MM.1S (cell line): ENCODE results near the gene RADIL.

Source experiments
- DNase-seq: peaks from one replicate; pipeline ENCODE4 v3.0.0-alpha.2; 2015
- H2AFZ ChIP-seq: fragments of 300-600 bp; sonication (generic); 2 replicates; pipeline ENCODE4 v1.6.0; 2016; ENCODE audit warnings: antibody characterized with exemption, low read length
- H3F3A ChIP-seq: fragments of 300-600 bp; sonication (generic); 2 replicates; pipeline ENCODE4 v1.6.1; 2016; ENCODE audit warnings: mild to moderate bottlenecking, antibody characterized with exemption, low read length, moderate library complexity, mixed read lengths; ENCODE audit not compliant: insufficient read depth
- H3K27ac ChIP-seq: fragments of 300-600 bp; sonication (generic); 2 replicates; pipeline ENCODE4 v1.5.1; 2016; ENCODE audit warnings: mild to moderate bottlenecking, low read length
- H3K27me3 ChIP-seq: fragments of 300-600 bp; sonication (generic); replicated peaks from 2 replicates; pipeline ENCODE4 v1.6.0; 2016; ENCODE audit warnings: low read length; ENCODE audit not compliant: insufficient read depth
- H3K36me3 ChIP-seq: fragments of 300-600 bp; sonication (generic); replicated peaks from 2 replicates; pipeline ENCODE4 v1.6.1; 2016; ENCODE audit warnings: mild to moderate bottlenecking, low read length, mixed read lengths; ENCODE audit not compliant: insufficient read depth
- H3K4me1 ChIP-seq: fragments of 300-600 bp; sonication (generic); 2 replicates; pipeline ENCODE4 v1.6.1; 2016; ENCODE audit warnings: low read length, mixed read lengths
- H3K4me2 ChIP-seq: fragments of 300-600 bp; sonication (generic); 2 replicates; pipeline ENCODE4 v1.6.0; 2016; ENCODE audit warnings: low read depth, low read length
- H3K4me3 ChIP-seq: fragments of 300-600 bp; sonication (generic); 2 replicates; pipeline ENCODE4 v1.5.1; 2016; ENCODE audit warnings: low read length, mixed read lengths
- H3K79me2 ChIP-seq: fragments of 300-600 bp; sonication (generic); 2 replicates; pipeline ENCODE4 v1.6.1; 2016; ENCODE audit warnings: mixed run types, low read length, mixed read lengths
- H3K9ac ChIP-seq: fragments of 300-600 bp; sonication (generic); 2 replicates; pipeline ENCODE4 v1.6.1; 2016; ENCODE audit warnings: low read length, mixed read lengths
- H3K9me2 ChIP-seq: fragments of 300-600 bp; sonication (generic); replicated peaks from 2 replicates; pipeline ENCODE4 v1.6.1; 2016; ENCODE audit warnings: mild to moderate bottlenecking, low read length, mixed read lengths; ENCODE audit not compliant: insufficient read depth
- H3K9me3 ChIP-seq: fragments of 300-600 bp; sonication (generic); replicated peaks from 2 replicates; pipeline ENCODE4 v1.6.1; 2016; ENCODE audit warnings: mild to moderate bottlenecking, low read length, mixed read lengths; ENCODE audit not compliant: insufficient read depth
- H4K20me1 ChIP-seq: fragments of 300-600 bp; sonication (generic); 2 replicates; pipeline ENCODE4 v1.6.1; 2016; ENCODE audit warnings: mild to moderate bottlenecking, low read length, moderate library complexity, mixed read lengths; ENCODE audit not compliant: insufficient read depth
- CTCF ChIP-seq: fragments of 300-600 bp; sonication (generic); IDR thresholded peaks from 2 replicates; pipeline ENCODE4 v1.5.1; 2016; ENCODE audit warnings: antibody characterized with exemption, low read length, mixed read lengths
- EZH2 ChIP-seq: fragments of 300-600 bp; sonication (generic); optimal IDR thresholded peaks from 2 replicates; pipeline ENCODE3; 2017; ENCODE audit warnings: low read depth, mild to moderate bottlenecking, antibody characterized with exemption, low read length, mixed read lengths
- EZH2phosphoT487 ChIP-seq: fragments of 300-600 bp; sonication (generic); IDR thresholded peaks from 2 replicates; pipeline ENCODE4 v1.6.1; 2018; ENCODE audit warnings: antibody characterized with exemption, low read length

The RADIL gene

GRCh38 chr7:4840079-4840501 is 43.4 kb downstream of the RADIL start:
- no peaks in the 10 kb centered on the region for H3K36me3 ChIP-seq
- no peak overlapping the region for H3K4me2 ChIP-seq
- TF ChIP-seq EZH2, result no peak
- no peak for TF ChIP-seq CTCF
- TF ChIP-seq EZH2phosphoT487, result no peak
- no peak for DNase-seq
- H3K79me2 ChIP-seq, result no peaks in the 10 kb centered on the region
- H3K27ac ChIP-seq, result no peak overlapping the region
- H3K4me3 ChIP-seq, result no peak overlapping the region
- H3K4me1 ChIP-seq, result no peaks in the 10 kb centered on the region
- no peak overlapping the region for H3K9ac ChIP-seq
- peaks cover 68% of the 10 kb centered on the region for H3K27me3 ChIP-seq
- H3K9me3 ChIP-seq, result no peaks in the 10 kb centered on the region
- no peaks in the 10 kb centered on the region for H3F3A ChIP-seq
- H3K9me2 ChIP-seq, result no peaks in the 10 kb centered on the region
- H4K20me1 ChIP-seq, result no peaks in the 10 kb centered on the region
- H2AFZ ChIP-seq, result no peak overlapping the region

GRCh38 chr7:4838626-4839334 is 44.7 kb downstream of the RADIL start:
- H3K4me3 ChIP-seq, result no peak overlapping the region
- no peak for TF ChIP-seq EZH2

DNA sequence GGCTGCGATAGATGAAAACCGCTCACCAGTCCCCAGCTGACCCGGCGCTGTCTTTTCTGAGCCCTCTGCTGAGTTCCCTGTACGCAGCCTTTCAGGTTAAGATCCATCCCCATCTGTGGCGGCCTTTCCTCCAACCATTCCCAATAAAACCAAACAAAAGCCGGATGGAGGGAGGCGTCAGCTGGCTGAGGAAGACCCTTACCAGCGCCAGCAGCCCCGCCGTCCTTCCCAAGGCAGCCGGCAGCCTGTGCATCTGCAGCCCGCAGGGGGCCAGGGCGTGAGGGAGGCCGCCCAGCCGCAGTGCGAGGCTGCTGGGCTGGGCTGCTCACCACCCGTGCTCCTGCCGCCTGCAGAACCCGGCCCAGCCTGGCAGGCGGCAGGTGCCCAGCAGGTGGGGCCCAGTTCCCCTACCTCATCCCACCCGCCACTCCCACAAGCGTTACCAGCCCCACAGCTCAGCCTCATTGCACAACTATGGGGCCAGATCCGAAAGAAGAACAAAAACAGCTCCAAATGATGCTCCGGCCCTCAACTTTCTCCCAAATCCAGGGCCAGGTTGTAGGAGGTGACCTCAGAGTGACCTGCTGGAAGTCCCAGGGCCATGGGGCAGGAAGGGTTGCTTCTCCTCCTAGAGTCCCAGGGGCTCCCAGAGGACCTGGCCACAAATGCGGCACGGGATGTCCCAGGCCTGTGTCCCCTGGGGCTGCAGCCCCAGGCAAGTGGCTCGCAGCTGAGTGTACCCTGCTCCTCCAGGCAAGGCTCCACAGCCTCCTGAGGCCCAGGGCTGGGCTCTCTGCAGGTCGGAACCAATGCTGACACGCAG is 45.5 kb downstream of the RADIL start:
- H3K27ac ChIP-seq, result no peak overlapping the region
- no peaks in the 10 kb centered on the region for H3K36me3 ChIP-seq

More at GRCh38 chr7:4838626-4839334, 44.7 kb downstream of the RADIL start:
- no peaks in the 10 kb centered on the region for H3K79me2 ChIP-seq
- H4K20me1 ChIP-seq, result no peaks in the 10 kb centered on the region
- no peak overlapping the region for H3K4me2 ChIP-seq
- no peaks in the 10 kb centered on the region for H3F3A ChIP-seq
- H3K27ac ChIP-seq, result no peak overlapping the region
- no peaks in the 10 kb centered on the region for H3K36me3 ChIP-seq
- H3K9me2 ChIP-seq, result no peaks in the 10 kb centered on the region
- H3K27me3 ChIP-seq, result peaks cover 61% of the 10 kb centered on the region
- H3K9ac ChIP-seq, result no peak overlapping the region
- H2AFZ ChIP-seq, result no peak overlapping the region
- DNase-seq, result no peak
- no peaks in the 10 kb centered on the region for H3K4me1 ChIP-seq
- H3K9me3 ChIP-seq, result no peaks in the 10 kb centered on the region

More for the DNA sequence above, 45.5 kb downstream of the RADIL start:
- Histone ChIP-seq H3K4me1 (no peaks in the 10 kb centered on the region), H2AFZ (no peak overlapping the region), H3K9me3 (no peaks in the 10 kb centered on the region), H3K9ac (no peak overlapping the region), H3K4me3 (no peak overlapping the region), H3K4me2 (no peak overlapping the region), H3K9me2 (no peaks in the 10 kb centered on the region), H3K79me2 (no peaks in the 10 kb centered on the region), H3K27me3 (peaks cover 63% of the 10 kb centered on the region), H4K20me1 (no peaks in the 10 kb centered on the region), H3F3A (no peaks in the 10 kb centered on the region)
- no peak for DNase-seq
- no peak for TF ChIP-seq EZH2phosphoT487
- TF ChIP-seq CTCF, result no peak
- no peak for TF ChIP-seq EZH2
